HEK293T (cell line): ENCODE measurements around the gene VPS26B.

ENCODE experiments used
- FOXA1 ChIP-seq: fragments of 450-650 bp; IDR thresholded peaks from 2 replicates; pipeline ENCODE4 v1.6.1; 2016; ENCODE audit warnings: mild to moderate bottlenecking
- FOXK2 ChIP-seq: fragments of 450-650 bp; IDR thresholded peaks from 2 replicates; pipeline ENCODE4 v1.6.1; 2016; ENCODE audit warnings: mild to moderate bottlenecking
- HDGF ChIP-seq: fragments of 450-650 bp; IDR thresholded peaks from 2 replicates; pipeline ENCODE4 v1.6.1; 2017; ENCODE audit warnings: antibody characterized with exemption, borderline replicate concordance
- LEF1 ChIP-seq: fragments of 450-650 bp; IDR thresholded peaks from 2 replicates; pipeline ENCODE4 v1.6.1; 2017; ENCODE audit warnings: mild to moderate bottlenecking, borderline replicate concordance

DNA sequence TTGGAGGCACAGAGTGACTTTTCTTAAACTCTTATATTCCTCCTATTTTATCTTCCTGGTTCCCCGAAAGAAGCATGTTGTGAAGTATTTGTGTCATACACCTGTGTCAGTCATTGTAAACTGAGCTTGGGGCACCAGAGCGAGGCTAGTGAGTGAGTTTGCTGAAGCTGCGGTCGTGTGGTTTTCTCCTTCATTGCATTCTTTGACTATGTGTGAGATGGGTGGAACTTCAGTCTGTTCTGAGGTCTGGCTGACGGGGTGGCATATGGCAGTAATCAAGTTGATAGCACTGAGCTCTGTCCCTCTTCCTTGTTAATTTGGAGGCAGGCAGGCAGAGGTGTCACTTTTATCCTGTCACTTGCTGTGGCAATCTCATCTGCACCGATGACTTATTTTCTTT is 4.2 kb downstream of the VPS26B start:
- TF ChIP-seq LEF1 (no peak), FOXK2 (no peak), HDGF (no peak), FOXA1 (no peak)
